K562 (cell line): ENCODE data around the gene ROBO1. TPM values are rescaled to one million over a fixed set of nuclear protein-coding genes. Genes with fewer than 3 reads are reported as not detected.

Source experiments
- ATAC-seq: fragments of 200-7000 bp; cut with Tn5 transposase; 3 replicates; pipeline ENCODE4 v1.9.1; 2020; ENCODE audit warnings: moderate library complexity
- BruUV-seq: library from RNA; stranded (reverse); fragments of 400-500 nt; replicated peaks from 2 replicates; lab custom pipeline; 2021; lab: Mats Ljungman, UMichigan
- CTCF ChIA-PET: fragments of 300-600 bp; formaldehyde crosslinking; extraction: SDS; loops from one replicate; lab custom pipeline; 2021; ENCODE audit warnings: low intra/inter-chr PET ratio; lab: Yijun Ruan, JAX
- POLR2A ChIA-PET: fragments of 300-600, 350-650 bp; sonication (Branson Sonifier 250); formaldehyde crosslinking; extraction: SDS; loops from one replicate; lab custom pipeline; 2021; ENCODE audit warnings: antibody characterized with exemption, inconsistent platforms; lab: Yijun Ruan, JAX
- DNase-seq, 4 experiments: peaks; one replicate each; pipeline versions ENCODE4 v3.0.0 to v3.0.0-alpha.2; 2011 to 2018; ENCODE audit warnings: low spot score in 3 of 4, mixed read lengths in 3 of 4; ENCODE audit errors: extremely low read depth in 1 of 4
- FAIRE-seq: peaks from 2 replicates; lab custom pipeline; 2011; peaks lifted over from hg19 to GRCh38; lab: Jason Lieb, UNC
- H2AFZ ChIP-seq: 2 replicates; pipeline ENCODE4 v1.6.0; 2011; ENCODE audit warnings: low read depth, low read length, control low read depth, inconsistent platforms
- H3K27ac ChIP-seq: fragments of 200-600 bp; 3 replicates; pipeline ENCODE4 v1.8.0; 2011; ENCODE audit warnings: low read depth, mild to moderate bottlenecking, control low read depth, inconsistent platforms, low read length, moderate library complexity, mixed read lengths; ENCODE audit errors: extremely low read depth
- H3K27me3 ChIP-seq, 2 experiments: fragments of 300-600 bp in 1 of 2; 2 replicates in 1 of 2; 3 replicates in 1 of 2; pipeline versions ENCODE4 v1.6.0 to v1.8.0; 2011; ENCODE audit warnings: inconsistent platforms in 2 of 2, low read length in 2 of 2, mild to moderate bottlenecking in 1 of 2, mixed read lengths in 1 of 2, moderate library complexity in 1 of 2; ENCODE audit not compliant: control insufficient read depth in 2 of 2, insufficient read depth in 2 of 2
- H3K36me3 ChIP-seq: fragments of 300-600 bp; 3 replicates; pipeline ENCODE4 v1.8.0; 2011; ENCODE audit warnings: mild to moderate bottlenecking, low read length, inconsistent platforms; ENCODE audit not compliant: control insufficient read depth, insufficient read depth
- H3K4me1 ChIP-seq, 2 experiments: fragments of 200-600 bp in 1 of 2; replicated peaks in 1 of 2; 2 replicates in 1 of 2; 3 replicates in 1 of 2; pipeline versions ENCODE4 v1.5.1 to v1.8.0; 2011; ENCODE audit warnings: inconsistent platforms in 2 of 2, low read length in 2 of 2, mild to moderate bottlenecking in 1 of 2, mixed read lengths in 1 of 2, moderate library complexity in 1 of 2; ENCODE audit not compliant: control insufficient read depth in 2 of 2, insufficient read depth in 2 of 2
- H3K4me2 ChIP-seq: 2 replicates; pipeline ENCODE4 v1.6.1; 2011; ENCODE audit warnings: low read length, control low read depth, inconsistent platforms, mixed read lengths; ENCODE audit not compliant: insufficient read depth
- H3K4me3 ChIP-seq: fragments of 200-600 bp; sonication (generic), shearing (Covaris generic); 2 replicates; pipeline ENCODE4 v1.5.1; 2016; ENCODE audit warnings: control low read depth, inconsistent platforms
- H3K79me2 ChIP-seq: fragments of 200-600 bp; 3 replicates; pipeline ENCODE4 v1.8.0; 2011; ENCODE audit warnings: low read length, inconsistent platforms; ENCODE audit not compliant: control insufficient read depth, insufficient read depth
- H3K9ac ChIP-seq, 2 experiments: 2 replicates each; pipeline versions ENCODE4 v1.6.0 to v1.6.1; 2011; ENCODE audit warnings: low read depth in 2 of 2, low read length in 2 of 2, control low read depth in 1 of 2, inconsistent platforms in 1 of 2, mild to moderate bottlenecking in 1 of 2, mixed read lengths in 1 of 2; ENCODE audit not compliant: insufficient read depth in 1 of 2
- H3K9me1 ChIP-seq: one replicate; pipeline ENCODE4 v1.6.0; 2011; ENCODE audit warnings: inconsistent platforms, mild to moderate bottlenecking, low read length, moderate library complexity; ENCODE audit not compliant: control insufficient read depth, insufficient read depth
- H3K9me3 ChIP-seq: replicated peaks from 2 replicates; pipeline ENCODE4 v1.5.1; 2011; ENCODE audit warnings: low read depth, low read length, inconsistent platforms; ENCODE audit not compliant: control insufficient read depth, insufficient read depth
- H4K20me1 ChIP-seq: replicated peaks from 2 replicates; pipeline ENCODE4 v1.6.1; 2011; ENCODE audit warnings: low read length, inconsistent platforms, mixed read lengths; ENCODE audit not compliant: control insufficient read depth, insufficient read depth
- HNRNPK ChIP-seq: fragments of 200-400 bp; formaldehyde crosslinking; IDR thresholded peaks from one replicate; pipeline ENCODE4 v1.6.1; 2018; ENCODE audit warnings: mild to moderate bottlenecking, low read depth, low read length; ENCODE audit not compliant: poor library complexity, severe bottlenecking
- KHSRP ChIP-seq: fragments of 450-650 bp; IDR thresholded peaks from 2 replicates; pipeline ENCODE4 v1.6.1; 2017
- MCM2 ChIP-seq: fragments of 450-650 bp; IDR thresholded peaks from 2 replicates; pipeline ENCODE4 v1.6.1; 2017; ENCODE audit warnings: low read depth, mild to moderate bottlenecking
- NFATC3 ChIP-seq: fragments of 450-650 bp; IDR thresholded peaks from 2 replicates; pipeline ENCODE4 v1.6.1; 2017; ENCODE audit warnings: mild to moderate bottlenecking
- RFX7 ChIP-seq: fragments of 250-450 bp; sonication (Bioruptor Pico); IDR thresholded peaks from 2 replicates; pipeline ENCODE4 v1.5.1; 2021; ENCODE audit warnings: mild to moderate bottlenecking
- SMAD2 ChIP-seq: fragments of 150-350 bp; IDR thresholded peaks from 2 replicates; pipeline ENCODE4 v1.6.1; 2014; ENCODE audit warnings: low read depth, mild to moderate bottlenecking, low read length
- TEAD1 ChIP-seq, 2 experiments: fragments of 450-650 bp in 1 of 2; sonication (generic) in 1 of 2; formaldehyde crosslinking; IDR thresholded peaks; 2 replicates each; pipeline versions ENCODE4 v1.4.0 to v1.8.0; 2020 to 2022; ENCODE audit warnings: mild to moderate bottlenecking in 2 of 2, missing genetic modification reagents in 1 of 2
- TSC22D4 ChIP-seq: fragments of 450-650 bp; IDR thresholded peaks from 2 replicates; pipeline ENCODE4 v1.6.1; 2016; ENCODE audit warnings: missing genetic modification characterization, missing biosample characterization, control low read depth
- ZBTB8A ChIP-seq: fragments of 450-650 bp; IDR thresholded peaks from 2 replicates; pipeline ENCODE4 v1.6.1; 2018; ENCODE audit warnings: mild to moderate bottlenecking, moderate library complexity; ENCODE audit not compliant: partially characterized antibody
- ZNF23 ChIP-seq: fragments of 250-450 bp; sonication (Bioruptor Pico); IDR thresholded peaks from 2 replicates; pipeline ENCODE4 v1.4.0; 2020; ENCODE audit warnings: mild to moderate bottlenecking
- WGBS: fragments of 100-300 bp; shearing (Covaris generic); methylation state at CpG from one replicate; pipeline ENCODE4 v1.1.6; 2016; ENCODE audit warnings: low coverage, mixed read lengths; ENCODE audit not compliant: insufficient coverage; ENCODE audit errors: missing lambda C conversion rate; 5-methylcytosine and 5-hydroxymethylcytosine counted together
- in situ Hi-C: fragments of 300-500 bp; cut with MboI; formaldehyde crosslinking; loops from 4 replicates; pipeline ENCODE4 v1.15.0; 2018; ENCODE audit warnings: inconsistent platforms, mixed read lengths
- intact Hi-C: fragments of 100-400 bp; cut with micrococcal nuclease; formaldehyde crosslinking; loops from 2 replicates; pipeline ENCODE4 v1.14.2; 2022
- polyA plus RNA-seq, 8 experiments: library from polyadenylated mRNA; depleted of rRNA in 4 of 8; stranded (reverse) in 5 of 8; unstranded in 3 of 8; fragments of >200 nt; fragmentation: Nextera tagmentation in 2 of 8; fragmentation: Illumina TruSeq in 1 of 8; extraction: Ambion mirVana in 2 of 8; extraction: Trizol in 1 of 8; gene quantifications; 2 replicates each; pipeline versions ENCODE4 v1.2.1 to v1.2.3, GENCODE V29; 2011 to 2014; ENCODE audit warnings: inconsistent platforms in 1 of 8, missing spikeins in 1 of 8
- total RNA-seq, 7 experiments: library from RNA; depleted of rRNA in 6 of 7; stranded (reverse); fragments of >200 nt in 6 of 7; fragmentation: Illumina TruSeq in 2 of 7; extraction: Trizol in 2 of 7; gene quantifications; 2 replicates each; pipeline versions ENCODE4 v1.2.1 to v1.2.3, GENCODE V29; 2011 to 2021; ENCODE audit warnings: low replicate concordance in 1 of 7

The ROBO1 gene
- total and polyA plus RNA-seq, 9 of the 15 experiments (the other 6 are each of a cell fraction or from before 2014, with no cell fraction given): 0.01 to 0.53 (median 0.17) TPM; not detected in 5

DNA sequence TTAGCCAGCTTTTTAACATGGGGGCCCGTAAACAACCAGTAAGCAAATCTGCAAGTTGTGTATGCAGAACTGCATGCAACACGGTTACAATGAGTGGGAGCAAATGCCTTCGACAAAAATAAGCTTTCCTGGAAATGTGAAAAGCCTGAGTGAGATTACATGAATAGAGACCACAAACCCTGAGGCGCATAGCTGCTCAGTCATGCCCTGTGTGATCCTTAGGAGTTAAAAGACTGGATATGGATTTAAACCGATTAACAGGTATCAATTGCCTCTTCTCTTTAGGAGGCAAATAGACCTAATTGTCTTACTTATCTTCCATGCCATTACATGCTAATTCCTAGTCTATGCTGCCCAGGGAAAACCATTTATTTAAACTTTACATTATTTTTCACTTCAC, 810.3 kb downstream of the ROBO1 start:
- no peak overlapping the region for H2AFZ ChIP-seq
- in situ Hi-C loops (no loop called here), intact Hi-C loops (no loop called here)
- H3K79me2 ChIP-seq: no peaks in the 10 kb centered on the region
- ATAC-seq (no peak), DNase-seq (no peak), FAIRE-seq (no peak)
- POLR2A ChIA-PET: no interaction called here
- CTCF ChIA-PET: no interaction called here
- 2% methylated on average over 4 of the region's 5 CpGs for WGBS
- H3K4me2 ChIP-seq: no peak overlapping the region
- H3K27me3 ChIP-seq: no peaks in the 10 kb centered on the region
- H3K4me3 ChIP-seq: no peak overlapping the region
- no peak for TF ChIP-seq HNRNPK
- no peak for TF ChIP-seq KHSRP
- TF ChIP-seq RFX7 (CRISPR knock-in tag): no peak
- TF ChIP-seq ZBTB8A: no peak
- TF ChIP-seq MCM2: no peak
- no peak for TF ChIP-seq TSC22D4
- no peak for TF ChIP-seq SMAD2
- TF ChIP-seq ZNF23 (CRISPR knock-in tag): no peak
- no peak for TF ChIP-seq NFATC3
- no peak for TF ChIP-seq TEAD1 (CRISPR knock-in tag; IDR thresholded peaks at IDR 0.05)
- H3K36me3 ChIP-seq: no peaks in the 10 kb centered on the region
- no peaks in the 10 kb centered on the region for H3K9me3 ChIP-seq
- H4K20me1 ChIP-seq: no peaks in the 10 kb centered on the region
- H3K4me1 ChIP-seq: no peaks in the 10 kb centered on the region
- no peak overlapping the region for H3K9ac ChIP-seq
- BruUV-seq: no TSS peak
- no peak overlapping the region for H3K27ac ChIP-seq
- H3K9me1 ChIP-seq: no peaks in the 10 kb centered on the region
